Calu3 (cell line): ENCODE results near the gene RAPGEF1. TPM values are rescaled to one million over a fixed set of nuclear protein-coding genes. Genes with fewer than 3 reads are reported as not detected.

Experiments
- BruUV-seq: library from RNA; stranded (reverse); fragments of 400-500 nt; replicated peaks from 2 replicates; lab custom pipeline; 2021; lab: Mats Ljungman, UMichigan
- CTCF ChIA-PET: fragments of 300-600 bp; sonication (Branson Sonifier 250); formaldehyde crosslinking; loops from one replicate; lab custom pipeline; 2022; ENCODE audit warnings: antibody characterized with exemption; lab: Charles Lee
- DNase-seq: peaks from one replicate; pipeline ENCODE4 v3.0.0; 2022
- H3K27ac Mint-ChIP-seq: one replicate; pipeline ENCODE4 v1.8.0; 2022; ENCODE audit warnings: mixed read lengths; ENCODE audit not compliant: unreplicated experiment
- H3K27me3 Mint-ChIP-seq: one replicate; pipeline ENCODE4 v1.8.0; 2022; ENCODE audit warnings: mixed read lengths; ENCODE audit not compliant: unreplicated experiment
- H3K36me3 Mint-ChIP-seq: one replicate; pipeline ENCODE4 v1.8.0; 2022; ENCODE audit warnings: mild to moderate bottlenecking, moderate library complexity, mixed read lengths; ENCODE audit not compliant: insufficient read depth, unreplicated experiment
- H3K4me1 Mint-ChIP-seq: one replicate; pipeline ENCODE4 v1.8.0; 2022; ENCODE audit warnings: mild to moderate bottlenecking, low read depth, mixed read lengths; ENCODE audit not compliant: unreplicated experiment
- H3K4me3 Mint-ChIP-seq: one replicate; pipeline ENCODE4 v1.8.0; 2022; ENCODE audit warnings: mild to moderate bottlenecking, low read depth, moderate library complexity, mixed read lengths; ENCODE audit not compliant: unreplicated experiment
- H3K9me3 Mint-ChIP-seq: one replicate; pipeline ENCODE4 v1.8.0; 2022; ENCODE audit warnings: low read depth, mixed read lengths; ENCODE audit not compliant: unreplicated experiment
- CTCF ChIP-seq: fragments of 200-600 bp; IDR thresholded peaks from one replicate; pipeline ENCODE4 v1.8.0; 2022; ENCODE audit warnings: antibody characterized with exemption; ENCODE audit not compliant: unreplicated experiment
- intact Hi-C: fragments of 100-400 bp; cut with micrococcal nuclease; formaldehyde crosslinking; loops from one replicate; pipeline ENCODE4 v1.10.0; 2022; ENCODE audit not compliant: unreplicated experiment
- total RNA-seq: library from RNA; stranded (reverse); gene quantifications from 2 replicates; pipeline ENCODE4 v1.2.3, GENCODE V29; 2022

RAPGEF1 gene
- total RNA-seq, 1 experiment from 2014 or later, result 32.5 TPM

DNA sequence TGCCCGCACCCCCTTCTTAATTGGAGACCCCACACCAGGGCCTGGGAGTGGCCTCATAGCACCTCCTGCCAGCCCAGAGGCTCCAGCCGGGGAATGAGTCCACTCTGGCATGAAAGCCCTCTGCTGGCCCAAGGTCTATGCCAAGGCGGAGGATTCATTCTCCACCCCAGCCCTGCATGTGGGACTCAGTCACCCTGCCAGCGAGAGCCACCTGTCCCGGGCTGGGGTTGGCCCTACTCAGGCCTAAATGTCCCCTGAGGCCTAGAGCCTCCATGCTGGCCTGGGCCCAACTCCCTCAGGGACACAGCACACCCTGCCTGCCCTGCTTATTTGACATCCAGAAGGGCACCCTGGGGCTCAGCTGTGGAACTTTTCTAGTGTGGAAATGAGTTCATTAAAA is 1.0 kb upstream of the RAPGEF1 start:
- Mint-ChIP-seq H3K4me1 (peaks cover 34% of the 10 kb centered on the region), H3K9me3 (no peaks in the 10 kb centered on the region), H3K27me3 (no peaks in the 10 kb centered on the region), H3K36me3 (peaks cover 20% of the 10 kb centered on the region), H3K27ac (no peak overlapping the region), H3K4me3 (peak overlapping the region; percentile 26)
- BruUV-seq, result no TSS peak
- DNase-seq, result no peak
- no peak for TF ChIP-seq CTCF
- CTCF ChIA-PET, result no interaction called here
- intact Hi-C loops, result loop anchor here (10.0 kb wide), 1 partner anchor 386 kb away; no protein-coding TSS in a partner anchor

DNA sequence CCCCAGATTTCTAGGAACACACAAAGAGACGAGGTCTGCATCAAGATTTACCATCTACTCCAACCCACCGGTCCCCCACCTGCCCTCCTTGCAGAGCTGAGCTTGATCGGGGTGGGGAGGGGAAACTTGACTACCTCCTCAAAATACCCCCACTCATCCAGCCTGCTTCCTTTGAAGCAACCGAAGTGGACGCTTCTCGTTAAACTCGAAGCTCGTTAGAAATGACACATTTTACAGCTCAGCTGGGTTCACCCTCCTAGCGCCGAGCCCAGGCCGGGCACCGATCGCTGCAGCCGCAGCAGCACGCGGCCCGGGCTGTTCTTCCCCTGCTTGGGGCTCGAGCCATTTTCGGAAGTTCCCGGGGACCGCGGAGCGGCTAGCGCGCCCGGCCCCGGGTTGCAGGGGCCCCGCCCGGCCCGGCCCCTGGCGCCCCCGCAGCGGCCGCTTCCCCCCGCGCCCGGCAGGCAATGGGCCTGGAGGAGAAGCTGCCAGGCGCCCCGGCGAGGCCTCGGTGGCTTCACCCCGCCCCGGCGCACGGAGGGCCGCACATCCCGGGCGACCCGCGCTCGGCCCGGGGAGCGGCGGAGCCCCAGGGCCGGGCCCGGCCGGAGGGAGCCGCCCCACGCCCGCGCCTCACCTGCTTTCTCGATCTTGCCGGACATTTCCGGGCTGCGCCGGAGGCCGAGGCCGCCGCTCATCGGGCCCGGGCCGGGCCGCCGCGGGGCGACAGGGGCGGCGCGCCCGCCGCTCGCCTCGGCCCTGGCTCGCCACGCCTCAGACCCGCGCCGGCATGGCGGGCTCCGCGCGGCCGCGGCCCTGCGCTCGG is 530 bp downstream of the RAPGEF1 start:
- intact Hi-C loops, result loop anchor here (10.0 kb wide), 1 partner anchor 85 kb away; no protein-coding TSS in a partner anchor
- no peak for TF ChIP-seq CTCF
- Mint-ChIP-seq H3K4me3 (peak overlapping the region; percentile 78), H3K4me1 (peaks cover 39% of the 10 kb centered on the region), H3K36me3 (peaks cover 24% of the 10 kb centered on the region), H3K27me3 (no peaks in the 10 kb centered on the region), H3K27ac (no peak overlapping the region), H3K9me3 (no peaks in the 10 kb centered on the region)
- BruUV-seq, result no TSS peak
- CTCF ChIA-PET, result interaction anchor here (0.5 to 1.2 kb wide), 5 partner anchors 148 to 517 kb away, joined by 3 to 4 read pairs (median 4); partner anchors contain the start of gene PRRT1B
- DNase-seq, result peak; percentile 25

DNA sequence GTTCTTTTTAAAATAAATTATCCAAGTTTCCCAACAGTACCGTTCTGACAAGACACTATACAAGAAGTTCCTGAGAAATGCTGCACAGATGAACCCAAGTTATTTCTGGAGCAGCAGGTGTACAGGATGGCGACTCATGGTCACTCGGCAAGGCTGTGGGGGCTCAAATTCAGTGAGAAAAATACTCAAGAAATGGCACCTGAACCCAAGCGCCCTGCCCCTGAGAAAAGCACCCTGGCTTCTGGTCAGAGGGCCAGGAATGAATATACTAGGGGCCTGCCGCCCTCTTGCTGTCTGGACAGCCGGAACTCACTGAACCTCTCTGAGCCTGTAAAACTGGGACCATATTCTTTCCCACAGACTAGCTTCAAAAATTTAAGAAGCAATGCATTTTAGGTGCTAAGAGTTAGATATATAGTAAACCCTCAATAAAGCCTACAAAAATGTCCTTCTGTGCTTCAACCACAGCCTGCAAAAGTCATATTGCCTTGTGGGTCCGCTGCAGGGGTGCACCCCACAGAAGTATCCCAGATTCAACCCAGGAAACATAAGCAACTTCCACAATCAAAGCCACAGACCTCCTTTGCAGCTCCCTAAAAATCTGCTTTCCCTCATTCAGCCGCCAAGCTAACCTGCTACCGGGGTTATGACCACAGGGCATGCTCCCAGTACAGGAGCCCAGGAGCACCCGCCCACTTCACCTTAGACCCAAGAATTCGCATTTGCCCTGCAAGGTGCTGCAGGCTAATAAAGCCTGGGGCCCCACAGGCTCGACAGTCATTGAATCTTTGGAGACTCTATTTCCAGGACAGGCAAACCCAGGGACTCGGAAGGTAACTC is 1.4 kb downstream of the RAPGEF1 start:
- H3K36me3 Mint-ChIP-seq, result peaks cover 24% of the 10 kb centered on the region
- intact Hi-C loops, result loop anchor here (10.0 kb wide), 1 partner anchor 84 kb away; no protein-coding TSS in a partner anchor
- peaks cover 41% of the 10 kb centered on the region for H3K4me1 Mint-ChIP-seq
- H3K27ac Mint-ChIP-seq, result no peak overlapping the region
- BruUV-seq, result TSS peak; percentile 53
- H3K27me3 Mint-ChIP-seq, result no peaks in the 10 kb centered on the region
- CTCF ChIA-PET, result interaction anchor here (0.5 to 1.2 kb wide), 3 partner anchors 147 to 518 kb away, joined by 3 to 4 read pairs (median 4); no protein-coding TSS in a partner anchor
- DNase-seq, result peak; percentile 11
- H3K9me3 Mint-ChIP-seq, result no peaks in the 10 kb centered on the region
- no peak for TF ChIP-seq CTCF
- H3K4me3 Mint-ChIP-seq, result peak overlapping the region; percentile 78

- CTCF ChIA-PET, result interaction anchor here (0.6 kb wide), 1 partner anchor 522 kb away, joined by 5 read pairs; no protein-coding TSS in a partner anchor
- DNase-seq, result no peak
- Mint-ChIP-seq H3K27ac (no peak overlapping the region), H3K36me3 (peaks cover 24% of the 10 kb centered on the region), H3K27me3 (no peaks in the 10 kb centered on the region), H3K4me3 (no peak overlapping the region), H3K9me3 (no peaks in the 10 kb centered on the region), H3K4me1 (peaks cover 51% of the 10 kb centered on the region)
- BruUV-seq, result no TSS peak
- intact Hi-C loops, result loop anchor here (10.0 kb wide), 1 partner anchor 83 kb away; no protein-coding TSS in a partner anchor
- TF ChIP-seq CTCF, result no peak
These were observed 2.5 kb downstream of the RAPGEF1 start for GRCh38 chr9:131737426-131737825.
